ENCODE measurements around the gene MAMSTR.

GRCh38 chr19:48745208-48745995 is 25.9 kb upstream of the MAMSTR start:
- TF ChIP-seq POLR2A (IDR thresholded peaks at IDR 0.05) (no peak), CTCF (IDR thresholded peaks at IDR 0.05) (no peak)

Data from heart left ventricle (tissue), 13 donors.